SK-N-SH treated with all-trans-retinoic acid at 6 μM for 48 hours (cell line): Measurements from ENCODE around the gene SDR39U1.

Source experiments
- ATAC-seq: fragments of 200-7000 bp; cut with Tn5 transposase; 3 replicates; pipeline ENCODE4 v1.9.1; 2020; ENCODE audit warnings: mild to moderate bottlenecking, moderate library complexity
- ARNTL ChIP-seq: fragments of 450-650 bp; formaldehyde crosslinking; IDR thresholded peaks from 2 replicates; pipeline ENCODE4 v1.5.0; 2020; ENCODE audit warnings: low read depth, mild to moderate bottlenecking, moderate library complexity, borderline replicate concordance
- BACH2 ChIP-seq: fragments of 250-450 bp; sonication (Bioruptor Pico); IDR thresholded peaks from 2 replicates; pipeline ENCODE4 v1.9.0; 2021; ENCODE audit warnings: mild to moderate bottlenecking, borderline replicate concordance
- CSDC2 ChIP-seq: fragments of 250-450 bp; sonication (Bioruptor Pico); IDR thresholded peaks from 2 replicates; pipeline ENCODE4 v1.5.0; 2020; ENCODE audit warnings: mild to moderate bottlenecking, moderate library complexity
- ESRRG ChIP-seq: fragments of 250-450 bp; sonication (Bioruptor Pico); IDR thresholded peaks from 2 replicates; pipeline ENCODE4 v1.6.1; 2021; ENCODE audit warnings: mild to moderate bottlenecking
- GLIS3 ChIP-seq: fragments of 250-450 bp; sonication (Bioruptor Pico); IDR thresholded peaks from 2 replicates; pipeline ENCODE4 v1.5.0; 2020; ENCODE audit warnings: mild to moderate bottlenecking, moderate library complexity
- ISL1 ChIP-seq: fragments of 250-450 bp; sonication (Bioruptor Pico); IDR thresholded peaks from 2 replicates; pipeline ENCODE4 v2.1.2; 2022; ENCODE audit warnings: mild to moderate bottlenecking, moderate library complexity
- OSR1 ChIP-seq: fragments of 250-450 bp; sonication (Bioruptor Pico); IDR thresholded peaks from 2 replicates; pipeline ENCODE4 v1.8.0; 2022; ENCODE audit warnings: moderate library complexity, mild to moderate bottlenecking, inconsistent platforms
- PPARA ChIP-seq: fragments of 250-450 bp; sonication (Bioruptor Pico); IDR thresholded peaks from 2 replicates; pipeline ENCODE4 v1.5.0; 2020; ENCODE audit warnings: mild to moderate bottlenecking, borderline replicate concordance
- RARB ChIP-seq: fragments of 250-450 bp; sonication (Bioruptor Pico); IDR thresholded peaks from 2 replicates; pipeline ENCODE4 v1.8.0; 2021; ENCODE audit warnings: mild to moderate bottlenecking, moderate library complexity
- SNAI2 ChIP-seq: fragments of 250-450 bp; sonication (Bioruptor Pico); IDR thresholded peaks from 2 replicates; pipeline ENCODE4 v1.5.0; 2020; ENCODE audit warnings: mild to moderate bottlenecking, moderate library complexity
- TCF4 ChIP-seq: fragments of 250-450 bp; sonication (Bioruptor Pico); IDR thresholded peaks from 2 replicates; pipeline ENCODE4 v1.8.0; 2021; ENCODE audit warnings: mild to moderate bottlenecking, moderate library complexity, borderline replicate concordance
- TOX ChIP-seq: fragments of 250-450 bp; sonication (Bioruptor Pico); IDR thresholded peaks from 2 replicates; pipeline ENCODE4 v1.8.0; 2021; ENCODE audit warnings: mild to moderate bottlenecking, moderate library complexity, borderline replicate concordance
- ZC3H10 ChIP-seq: fragments of 250-450 bp; sonication (Bioruptor Pico); IDR thresholded peaks from 2 replicates; pipeline ENCODE4 v1.5.1; 2021; ENCODE audit warnings: mild to moderate bottlenecking, moderate library complexity
- ZFP3 ChIP-seq: fragments of 250-450 bp; sonication (Bioruptor Pico); IDR thresholded peaks from 2 replicates; pipeline ENCODE4 v1.5.0; 2020; ENCODE audit warnings: mild to moderate bottlenecking, moderate library complexity
- ZNF565 ChIP-seq: fragments of 450-650 bp; formaldehyde crosslinking; conservative IDR thresholded peaks from 2 replicates; pipeline ENCODE4 v1.5.0; 2020; ENCODE audit warnings: low read depth, mild to moderate bottlenecking, moderate library complexity
- ZNF70 ChIP-seq: fragments of 450-650 bp; formaldehyde crosslinking; IDR thresholded peaks from 2 replicates; pipeline ENCODE4 v1.5.0; 2020; ENCODE audit warnings: mild to moderate bottlenecking, moderate library complexity
- ZNF8 ChIP-seq: fragments of 450-650 bp; formaldehyde crosslinking; IDR thresholded peaks from 2 replicates; pipeline ENCODE4 v1.5.0; 2020; ENCODE audit warnings: mild to moderate bottlenecking, moderate library complexity
- TF ChIP-seq, protein P1 (sequence below): fragments of 250-450 bp; sonication (Bioruptor Pico); IDR thresholded peaks from 2 replicates; pipeline ENCODE4 v1.5.0; 2020; ENCODE audit warnings: mild to moderate bottlenecking, moderate library complexity
- TF ChIP-seq, protein P2 (sequence below): fragments of 250-450 bp; sonication (Bioruptor Pico); IDR thresholded peaks from 2 replicates; pipeline ENCODE4 v1.8.0; 2021; ENCODE audit warnings: low read depth, mild to moderate bottlenecking, moderate library complexity, borderline replicate concordance
- TF ChIP-seq, protein P3 (sequence below): fragments of 250-450 bp; sonication (Bioruptor Pico); IDR thresholded peaks from 2 replicates; pipeline ENCODE4 v1.5.1; 2021; ENCODE audit warnings: mild to moderate bottlenecking, moderate library complexity
- TF ChIP-seq, protein P4 (sequence below): fragments of 250-450 bp; sonication (Bioruptor Pico); IDR thresholded peaks from 2 replicates; pipeline ENCODE4 v1.5.1; 2020; ENCODE audit warnings: low read depth, mild to moderate bottlenecking, moderate library complexity
- TF ChIP-seq, protein P5 (sequence below): fragments of 250-450 bp; sonication (Bioruptor Pico); IDR thresholded peaks from 2 replicates; pipeline ENCODE4 v1.8.0; 2020; ENCODE audit warnings: mild to moderate bottlenecking, moderate library complexity, borderline replicate concordance

SDR39U1 gene

DNA sequence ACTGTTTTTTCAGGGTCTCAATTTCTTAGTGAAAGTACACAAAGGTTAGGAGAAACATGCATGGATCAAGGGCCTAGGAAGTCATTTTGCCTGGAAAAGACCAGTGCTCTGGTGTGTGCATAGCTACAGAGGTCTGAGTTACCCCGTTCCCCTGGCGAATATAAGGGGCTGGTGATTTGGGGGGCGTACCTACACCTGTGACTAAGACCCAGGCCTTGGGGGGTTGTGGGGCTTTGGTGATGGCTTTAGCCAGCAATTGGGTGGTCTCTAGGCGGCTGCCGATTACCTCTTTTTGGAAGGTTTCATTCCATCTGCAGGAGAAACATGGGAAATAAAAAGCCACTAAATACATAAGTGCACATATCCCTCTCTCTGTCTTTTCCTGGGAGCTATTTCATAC is 1.1 kb downstream of the SDR39U1 start:
- ATAC-seq, result no peak
- TF ChIP-seq GLIS3 (CRISPR knock-in tag) (no peak), ISL1 (CRISPR knock-in tag) (no peak), ZNF8 (CRISPR knock-in tag) (no peak), ZFP3 (CRISPR knock-in tag) (no peak), OSR1 (CRISPR knock-in tag) (no peak), ARNTL (no peak), TCF4 (no peak), CSDC2 (CRISPR knock-in tag) (no peak), ESRRG (CRISPR knock-in tag) (no peak), ZC3H10 (CRISPR knock-in tag) (no peak), BACH2 (CRISPR knock-in tag) (no peak), PPARA (CRISPR knock-in tag) (no peak)
- TF ChIP-seq, protein P1, sequence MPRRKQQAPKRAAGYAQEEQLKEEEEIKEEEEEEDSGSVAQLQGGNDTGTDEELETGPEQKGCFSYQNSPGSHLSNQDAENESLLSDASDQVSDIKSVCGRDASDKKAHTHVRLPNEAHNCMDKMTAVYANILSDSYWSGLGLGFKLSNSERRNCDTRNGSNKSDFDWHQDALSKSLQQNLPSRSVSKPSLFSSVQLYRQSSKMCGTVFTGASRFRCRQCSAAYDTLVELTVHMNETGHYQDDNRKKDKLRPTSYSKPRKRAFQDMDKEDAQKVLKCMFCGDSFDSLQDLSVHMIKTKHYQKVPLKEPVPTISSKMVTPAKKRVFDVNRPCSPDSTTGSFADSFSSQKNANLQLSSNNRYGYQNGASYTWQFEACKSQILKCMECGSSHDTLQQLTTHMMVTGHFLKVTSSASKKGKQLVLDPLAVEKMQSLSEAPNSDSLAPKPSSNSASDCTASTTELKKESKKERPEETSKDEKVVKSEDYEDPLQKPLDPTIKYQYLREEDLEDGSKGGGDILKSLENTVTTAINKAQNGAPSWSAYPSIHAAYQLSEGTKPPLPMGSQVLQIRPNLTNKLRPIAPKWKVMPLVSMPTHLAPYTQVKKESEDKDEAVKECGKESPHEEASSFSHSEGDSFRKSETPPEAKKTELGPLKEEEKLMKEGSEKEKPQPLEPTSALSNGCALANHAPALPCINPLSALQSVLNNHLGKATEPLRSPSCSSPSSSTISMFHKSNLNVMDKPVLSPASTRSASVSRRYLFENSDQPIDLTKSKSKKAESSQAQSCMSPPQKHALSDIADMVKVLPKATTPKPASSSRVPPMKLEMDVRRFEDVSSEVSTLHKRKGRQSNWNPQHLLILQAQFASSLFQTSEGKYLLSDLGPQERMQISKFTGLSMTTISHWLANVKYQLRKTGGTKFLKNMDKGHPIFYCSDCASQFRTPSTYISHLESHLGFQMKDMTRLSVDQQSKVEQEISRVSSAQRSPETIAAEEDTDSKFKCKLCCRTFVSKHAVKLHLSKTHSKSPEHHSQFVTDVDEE (CRISPR knock-in tag), result no peak
- TF ChIP-seq, protein P2, sequence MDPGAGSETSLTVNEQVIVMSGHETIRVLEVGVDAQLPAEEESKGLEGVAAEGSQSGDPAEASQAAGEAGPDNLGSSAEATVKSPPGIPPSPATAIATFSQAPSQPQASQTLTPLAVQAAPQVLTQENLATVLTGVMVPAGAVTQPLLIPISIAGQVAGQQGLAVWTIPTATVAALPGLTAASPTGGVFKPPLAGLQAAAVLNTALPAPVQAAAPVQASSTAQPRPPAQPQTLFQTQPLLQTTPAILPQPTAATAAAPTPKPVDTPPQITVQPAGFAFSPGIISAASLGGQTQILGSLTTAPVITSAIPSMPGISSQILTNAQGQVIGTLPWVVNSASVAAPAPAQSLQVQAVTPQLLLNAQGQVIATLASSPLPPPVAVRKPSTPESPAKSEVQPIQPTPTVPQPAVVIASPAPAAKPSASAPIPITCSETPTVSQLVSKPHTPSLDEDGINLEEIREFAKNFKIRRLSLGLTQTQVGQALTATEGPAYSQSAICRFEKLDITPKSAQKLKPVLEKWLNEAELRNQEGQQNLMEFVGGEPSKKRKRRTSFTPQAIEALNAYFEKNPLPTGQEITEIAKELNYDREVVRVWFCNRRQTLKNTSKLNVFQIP (CRISPR knock-in tag), result no peak
- TF ChIP-seq, protein P3, sequence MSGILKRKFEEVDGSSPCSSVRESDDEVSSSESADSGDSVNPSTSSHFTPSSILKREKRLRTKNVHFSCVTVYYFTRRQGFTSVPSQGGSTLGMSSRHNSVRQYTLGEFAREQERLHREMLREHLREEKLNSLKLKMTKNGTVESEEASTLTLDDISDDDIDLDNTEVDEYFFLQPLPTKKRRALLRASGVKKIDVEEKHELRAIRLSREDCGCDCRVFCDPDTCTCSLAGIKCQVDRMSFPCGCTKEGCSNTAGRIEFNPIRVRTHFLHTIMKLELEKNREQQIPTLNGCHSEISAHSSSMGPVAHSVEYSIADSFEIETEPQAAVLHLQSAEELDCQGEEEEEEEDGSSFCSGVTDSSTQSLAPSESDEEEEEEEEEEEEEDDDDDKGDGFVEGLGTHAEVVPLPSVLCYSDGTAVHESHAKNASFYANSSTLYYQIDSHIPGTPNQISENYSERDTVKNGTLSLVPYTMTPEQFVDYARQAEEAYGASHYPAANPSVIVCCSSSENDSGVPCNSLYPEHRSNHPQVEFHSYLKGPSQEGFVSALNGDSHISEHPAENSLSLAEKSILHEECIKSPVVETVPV (CRISPR knock-in tag), result no peak

DNA sequence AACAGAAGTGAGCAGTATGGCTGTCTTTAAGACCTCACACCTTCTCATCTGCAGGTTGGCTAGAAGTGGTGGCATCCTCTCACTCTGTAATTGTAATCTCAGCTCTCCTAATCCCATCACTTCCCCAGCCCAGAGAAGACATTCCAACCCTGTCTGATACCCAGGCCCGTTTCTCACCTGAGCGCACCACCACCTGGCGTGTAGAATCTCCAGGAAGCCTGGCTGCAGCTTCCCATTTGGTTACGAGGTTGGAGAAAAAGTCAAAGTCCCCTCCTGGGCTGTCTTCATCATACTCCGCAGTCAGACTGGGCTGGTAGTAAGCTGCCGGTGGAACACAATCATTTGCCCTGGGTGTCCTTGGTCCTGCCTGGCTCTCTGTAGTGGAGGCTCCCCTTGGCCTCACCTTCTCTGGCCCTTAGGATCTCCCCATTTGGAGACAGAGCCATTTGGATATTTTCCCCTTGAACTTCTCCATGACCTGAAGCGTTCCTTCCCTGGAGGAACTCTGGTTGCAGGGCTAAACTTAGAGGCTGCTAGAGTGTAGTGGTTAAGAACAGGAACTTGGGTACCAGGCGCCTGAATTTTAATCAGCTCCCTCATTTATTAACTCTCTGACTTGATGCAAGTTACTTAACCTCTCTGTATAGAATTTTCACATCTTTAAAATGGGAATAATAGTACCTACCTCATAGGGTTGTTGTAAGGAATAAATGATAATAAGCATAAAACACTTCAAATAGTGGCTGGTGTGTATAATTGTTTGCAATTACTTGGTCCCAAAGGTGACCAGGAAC is 1.8 kb downstream of the SDR39U1 start:
- TF ChIP-seq, protein P2 (CRISPR knock-in tag), result no peak
- TF ChIP-seq ARNTL (no peak), BACH2 (CRISPR knock-in tag) (no peak), ZNF565 (no peak), ESRRG (CRISPR knock-in tag) (no peak), CSDC2 (CRISPR knock-in tag) (no peak), ZNF70 (no peak), ZC3H10 (CRISPR knock-in tag) (no peak), SNAI2 (CRISPR knock-in tag) (no peak), PPARA (CRISPR knock-in tag) (no peak)
- TF ChIP-seq, protein P4, sequence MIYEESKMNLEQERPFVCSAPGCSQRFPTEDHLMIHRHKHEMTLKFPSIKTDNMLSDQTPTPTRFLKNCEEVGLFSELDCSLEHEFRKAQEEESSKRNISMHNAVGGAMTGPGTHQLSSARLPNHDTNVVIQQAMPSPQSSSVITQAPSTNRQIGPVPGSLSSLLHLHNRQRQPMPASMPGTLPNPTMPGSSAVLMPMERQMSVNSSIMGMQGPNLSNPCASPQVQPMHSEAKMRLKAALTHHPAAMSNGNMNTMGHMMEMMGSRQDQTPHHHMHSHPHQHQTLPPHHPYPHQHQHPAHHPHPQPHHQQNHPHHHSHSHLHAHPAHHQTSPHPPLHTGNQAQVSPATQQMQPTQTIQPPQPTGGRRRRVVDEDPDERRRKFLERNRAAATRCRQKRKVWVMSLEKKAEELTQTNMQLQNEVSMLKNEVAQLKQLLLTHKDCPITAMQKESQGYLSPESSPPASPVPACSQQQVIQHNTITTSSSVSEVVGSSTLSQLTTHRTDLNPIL (CRISPR knock-in tag), result no peak
- no peak for ATAC-seq

DNA sequence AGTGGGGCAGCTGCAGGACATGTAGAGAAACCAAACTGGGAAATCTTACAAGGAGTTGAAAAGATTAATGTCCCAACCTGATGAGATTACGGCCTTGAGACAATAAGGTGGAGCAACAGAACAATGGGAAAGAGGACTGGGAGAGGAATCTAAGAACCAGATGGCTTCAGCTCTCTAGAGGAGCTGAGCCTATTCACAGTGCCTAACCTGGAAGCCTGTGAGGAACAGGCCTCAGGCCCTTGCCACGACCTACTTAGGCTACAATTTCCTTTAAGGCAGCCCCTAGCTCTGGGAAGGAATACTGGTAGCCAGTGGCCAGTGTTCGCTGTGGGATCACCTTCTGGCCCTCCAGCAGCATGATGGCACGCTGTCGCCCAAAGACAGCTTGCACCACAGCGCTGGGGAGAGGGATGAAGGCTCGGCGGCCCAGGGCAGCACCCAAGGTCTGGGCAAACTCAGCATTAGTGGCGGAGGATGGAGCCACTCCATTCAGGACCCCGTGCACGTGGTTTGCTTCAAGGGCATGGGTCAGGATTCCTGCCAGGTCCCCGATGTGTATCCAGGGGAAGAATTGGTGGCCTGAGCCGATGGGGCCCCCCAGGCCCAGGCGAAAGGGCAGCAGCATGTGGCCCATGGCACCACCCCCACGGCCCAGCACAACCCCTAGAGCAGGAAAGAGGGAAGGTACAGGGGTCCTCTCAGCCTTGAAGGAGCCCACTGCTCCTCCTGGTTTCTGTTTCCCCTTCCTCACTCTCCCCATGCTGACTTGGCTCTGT is 2.6 kb downstream of the SDR39U1 start:
- ATAC-seq, result no peak
- no peak for TF ChIP-seq RARB (CRISPR knock-in tag)
- no peak for TF ChIP-seq PPARA (CRISPR knock-in tag)
- no peak for TF ChIP-seq ZNF565
- no peak for TF ChIP-seq TCF4
- TF ChIP-seq TOX (CRISPR knock-in tag), result no peak
- TF ChIP-seq, protein P2 (CRISPR knock-in tag), result no peak
- TF ChIP-seq, protein P5, sequence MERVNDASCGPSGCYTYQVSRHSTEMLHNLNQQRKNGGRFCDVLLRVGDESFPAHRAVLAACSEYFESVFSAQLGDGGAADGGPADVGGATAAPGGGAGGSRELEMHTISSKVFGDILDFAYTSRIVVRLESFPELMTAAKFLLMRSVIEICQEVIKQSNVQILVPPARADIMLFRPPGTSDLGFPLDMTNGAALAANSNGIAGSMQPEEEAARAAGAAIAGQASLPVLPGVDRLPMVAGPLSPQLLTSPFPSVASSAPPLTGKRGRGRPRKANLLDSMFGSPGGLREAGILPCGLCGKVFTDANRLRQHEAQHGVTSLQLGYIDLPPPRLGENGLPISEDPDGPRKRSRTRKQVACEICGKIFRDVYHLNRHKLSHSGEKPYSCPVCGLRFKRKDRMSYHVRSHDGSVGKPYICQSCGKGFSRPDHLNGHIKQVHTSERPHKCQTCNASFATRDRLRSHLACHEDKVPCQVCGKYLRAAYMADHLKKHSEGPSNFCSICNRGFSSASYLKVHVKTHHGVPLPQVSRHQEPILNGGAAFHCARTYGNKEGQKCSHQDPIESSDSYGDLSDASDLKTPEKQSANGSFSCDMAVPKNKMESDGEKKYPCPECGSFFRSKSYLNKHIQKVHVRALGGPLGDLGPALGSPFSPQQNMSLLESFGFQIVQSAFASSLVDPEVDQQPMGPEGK (CRISPR knock-in tag), result no peak
- no peak for TF ChIP-seq ESRRG (CRISPR knock-in tag)
- no peak for TF ChIP-seq ARNTL
- TF ChIP-seq ZNF70, result no peak
- TF ChIP-seq OSR1 (CRISPR knock-in tag), result no peak
- TF ChIP-seq ZFP3 (CRISPR knock-in tag), result no peak
